Erythroblast (primary cell): ENCODE data around the gene SARDH.

Experiments
- GATA1 ChIP-seq: IDR thresholded peaks from 2 replicates; pipeline ENCODE4 v1.6.1; 2011; ENCODE audit warnings: low read depth, mild to moderate bottlenecking, control low read depth, low read length, moderate library complexity
- POLR2A ChIP-seq: IDR thresholded peaks from 2 replicates; pipeline ENCODE4 v1.6.1; 2011; ENCODE audit warnings: mild to moderate bottlenecking, low read length

- TF ChIP-seq POLR2A (no peak), GATA1 (no peak)
Observed at GRCh38 chr9:133684936-133685361, 53.2 kb downstream of the SARDH start.
